Stromal cell of bone marrow (primary cell): Measurements from ENCODE around the gene ERBB4.
A peak's percentile ranks its signal among the peaks of the same experiment; 100 is the strongest.
"Not testable (repeated sequence)": the region's sequence is repeated elsewhere in the genome, so short reads cannot be mapped to it uniquely, and the experiment has no call there.

Experiments used
- DNase-seq: peaks from one replicate; pipeline ENCODE4 v3.0.0-alpha.2; 2012; ENCODE audit warnings: low read depth

Gene ERBB4

DNA sequence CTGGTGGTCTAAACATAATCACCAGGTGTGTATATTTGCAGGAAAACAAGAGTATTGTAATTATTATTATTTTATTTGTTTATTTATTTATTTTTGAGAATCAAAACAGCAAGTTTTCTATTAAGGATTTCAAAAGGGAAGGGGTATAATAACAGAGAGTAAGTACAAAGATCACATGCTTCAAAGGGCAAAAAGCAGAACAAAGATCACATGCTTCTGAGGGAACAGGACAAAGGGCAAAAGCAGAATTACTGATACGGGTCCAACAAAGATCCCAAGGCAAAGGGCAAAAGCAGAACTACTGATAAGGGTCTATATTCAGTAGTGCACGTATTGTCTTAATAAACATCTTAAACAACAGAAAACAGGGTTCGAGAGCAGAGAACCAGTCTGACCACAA lies 528.3 kb downstream of the ERBB4 start:
- not testable (repeated sequence) for DNase-seq

DNA sequence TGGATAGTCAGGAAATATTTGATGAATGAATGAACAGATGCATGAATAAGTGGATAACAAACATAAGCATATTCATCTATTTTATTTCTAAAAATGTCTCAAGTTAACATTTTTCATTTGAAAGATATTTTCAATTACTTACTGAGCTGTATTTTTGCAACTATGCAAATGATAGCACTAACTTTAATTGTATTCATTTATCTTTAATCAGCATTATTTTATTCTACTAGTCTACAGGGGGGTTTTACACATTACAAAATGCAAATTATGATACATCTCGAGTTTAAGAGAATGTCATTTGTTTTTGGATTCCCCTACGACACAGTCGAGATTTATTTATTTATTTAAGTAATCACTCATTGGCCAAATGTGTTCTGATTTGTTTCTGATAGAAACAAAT lies 530.6 kb downstream of the ERBB4 start:
- no peak for DNase-seq

DNA sequence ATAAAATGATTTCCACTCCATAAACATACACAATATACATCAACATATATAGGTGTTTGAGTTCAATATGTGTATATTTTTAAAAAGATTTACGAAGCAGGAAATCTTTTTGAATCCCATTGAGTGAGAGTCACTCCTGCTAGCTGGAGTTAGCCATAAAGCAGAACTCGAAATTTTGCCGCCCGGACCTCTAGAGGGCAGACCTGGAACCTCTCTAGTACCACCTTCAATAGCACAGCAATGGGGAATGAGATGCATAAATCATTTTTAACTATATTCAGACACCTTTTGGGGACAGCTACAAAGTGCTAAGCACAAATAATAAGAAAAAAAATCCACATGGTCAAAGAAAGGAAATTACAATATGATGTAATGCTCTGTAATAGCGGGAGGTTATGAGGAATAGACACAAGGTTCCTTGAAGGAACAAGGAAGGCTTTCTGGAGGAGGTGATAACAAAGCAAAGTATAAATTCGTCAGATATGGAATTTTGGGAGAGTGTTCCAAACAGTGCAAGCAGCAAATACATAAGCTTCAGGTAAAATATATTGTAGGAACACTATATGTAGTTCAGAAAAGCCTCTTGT lies 533.4 kb downstream of the ERBB4 start:
- no peak for DNase-seq

DNA sequence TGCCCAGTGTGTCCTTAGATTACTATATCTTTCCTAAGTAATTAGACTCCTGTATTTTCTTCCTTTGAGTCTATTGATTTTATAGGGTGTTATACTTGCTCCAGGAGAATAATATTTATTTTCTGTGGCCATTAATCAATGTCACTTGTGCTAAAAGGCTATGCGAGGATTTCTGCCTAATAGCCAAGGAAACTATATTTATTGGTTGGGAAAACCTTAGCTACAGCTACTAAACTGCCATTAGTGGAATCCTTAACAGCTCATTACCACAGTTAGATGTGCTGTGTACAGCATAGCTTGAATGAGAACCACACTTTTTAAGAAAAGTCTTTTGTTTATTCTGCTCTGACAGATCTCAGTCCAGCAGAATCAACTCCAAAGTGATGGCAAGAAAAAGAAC lies 537.3 kb downstream of the ERBB4 start:
- no peak for DNase-seq

DNA sequence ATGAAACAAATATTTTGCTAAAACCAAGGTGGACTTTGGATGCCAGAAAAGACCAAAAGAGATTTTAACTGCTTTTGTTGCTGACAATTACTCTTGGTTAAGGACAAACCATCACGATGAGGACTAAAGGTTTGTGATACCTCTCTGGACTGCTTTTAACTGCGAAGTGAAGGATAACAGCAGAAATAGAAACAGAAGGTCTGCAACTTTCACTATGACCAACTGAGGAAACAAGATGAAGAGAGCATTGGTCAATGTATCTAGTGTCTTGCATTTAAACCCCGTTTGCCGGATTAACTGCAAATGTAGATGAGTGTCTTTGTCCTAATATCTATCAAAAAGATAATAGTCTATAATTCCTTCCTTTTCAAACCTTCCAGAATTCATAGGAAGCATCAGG lies 541.7 kb downstream of the ERBB4 start:
- no peak for DNase-seq

DNA sequence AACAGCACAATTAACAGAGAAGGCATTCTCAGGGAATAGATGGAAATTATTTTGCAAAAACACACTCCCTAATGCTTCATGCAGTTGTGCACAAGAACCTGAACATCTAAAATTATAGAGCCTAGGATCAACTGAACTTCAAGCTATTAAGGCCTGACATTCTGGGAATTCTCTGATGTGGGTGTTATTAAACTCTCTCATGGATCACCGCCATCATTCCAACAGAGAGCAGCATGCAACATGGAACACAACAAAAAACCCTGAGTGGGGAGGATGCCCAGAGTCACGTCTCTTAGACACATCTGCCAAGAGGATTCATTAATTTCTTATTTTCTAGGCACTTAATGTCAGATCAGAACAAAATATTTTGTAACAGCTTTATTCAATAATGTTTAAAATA lies 543.8 kb downstream of the ERBB4 start:
- DNase-seq: no peak

DNA sequence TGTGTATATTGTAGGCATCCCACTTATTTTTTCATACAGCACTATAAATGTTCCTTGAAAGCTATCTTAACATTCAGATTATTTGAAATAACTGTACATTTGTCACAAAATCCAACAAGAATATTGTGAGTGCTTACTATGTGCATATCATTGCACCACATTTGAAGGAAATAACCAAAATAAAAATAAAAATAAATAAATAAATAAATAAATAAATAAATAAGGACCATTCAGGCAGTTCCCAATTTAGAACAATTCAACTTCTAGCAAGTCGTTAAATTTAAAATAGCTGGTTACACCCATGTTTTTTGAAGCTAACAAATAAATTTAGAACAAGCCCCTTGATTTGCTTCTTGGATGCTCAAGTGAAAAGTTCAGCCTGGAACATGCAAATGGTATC lies 548.3 kb downstream of the ERBB4 start:
- DNase-seq: no peak

DNA sequence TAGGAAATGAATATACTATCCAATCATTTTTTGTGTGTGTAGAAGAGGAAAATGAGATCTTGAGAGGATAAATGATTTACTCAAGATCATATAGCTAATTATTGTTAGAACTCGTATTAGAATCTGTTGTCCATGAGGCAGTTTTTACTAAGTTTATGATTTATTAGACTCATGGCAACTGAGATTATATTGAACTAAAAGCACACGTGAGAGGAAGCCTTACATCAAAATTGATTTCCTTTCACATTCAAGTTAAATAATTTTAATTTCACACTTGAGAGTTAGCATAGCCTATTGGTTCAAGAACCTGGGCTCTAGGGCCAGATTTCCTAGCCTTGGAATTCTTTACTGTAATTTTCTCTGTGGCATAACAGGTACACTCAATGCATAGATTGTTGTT lies 552.3 kb downstream of the ERBB4 start:
- no peak for DNase-seq

DNA sequence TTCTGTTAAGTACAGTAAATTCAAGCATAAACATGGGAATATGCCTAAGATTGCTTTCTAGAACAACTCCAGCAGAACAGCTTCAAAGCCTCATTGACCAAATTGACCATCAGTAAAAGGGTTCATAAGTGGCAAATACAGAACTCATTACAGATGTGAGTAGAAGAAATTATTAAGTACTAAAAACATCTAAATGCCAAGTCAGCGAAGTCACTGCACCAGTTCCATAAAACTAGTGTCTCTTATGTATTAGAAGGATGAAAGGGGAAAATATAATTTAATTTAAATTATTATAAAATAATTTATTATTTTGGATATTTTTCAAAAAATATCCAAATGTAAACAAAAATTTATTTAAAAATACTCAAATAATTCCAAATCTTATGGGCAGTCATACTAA lies 553.2 kb downstream of the ERBB4 start:
- DNase-seq: no peak

DNA sequence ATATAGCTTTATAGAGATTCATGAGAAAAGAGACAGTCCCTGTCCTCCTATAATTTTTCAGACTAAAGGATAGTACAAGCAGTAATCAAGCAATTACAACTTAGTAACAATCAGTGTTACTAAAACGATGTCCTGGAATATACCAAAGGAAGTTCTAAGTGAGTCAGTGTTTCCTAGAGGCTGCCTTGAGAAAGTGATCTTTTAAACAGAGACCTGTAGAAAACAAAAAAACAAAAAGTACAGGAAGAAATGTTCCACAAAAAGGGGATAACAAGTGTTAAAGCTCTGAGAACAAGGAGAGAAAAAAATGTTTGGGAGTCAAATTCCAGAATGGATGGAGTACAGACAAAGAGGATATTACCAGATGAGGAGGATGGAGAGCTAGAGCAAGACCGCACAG lies 556.4 kb downstream of the ERBB4 start:
- peak; percentile 6 for DNase-seq

DNA sequence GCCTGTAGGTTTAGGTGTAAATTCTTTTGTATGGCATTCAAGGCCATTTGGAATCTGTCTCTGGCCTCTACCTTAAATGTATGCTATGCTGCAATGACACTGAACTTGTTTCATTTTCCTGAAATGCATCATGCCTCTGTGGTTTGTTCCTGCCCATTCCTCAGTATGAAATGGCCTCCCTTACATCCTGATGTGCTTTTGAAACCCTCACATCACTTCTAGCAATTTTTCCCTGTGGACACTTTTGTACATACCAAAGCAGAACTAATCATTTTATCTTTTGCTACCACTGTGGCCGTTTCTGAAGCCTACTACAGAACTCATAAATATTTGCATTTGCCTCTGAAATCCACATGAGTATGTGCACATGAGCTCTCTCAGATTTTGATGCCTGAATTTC lies 557.2 kb downstream of the ERBB4 start:
- no peak for DNase-seq

DNA sequence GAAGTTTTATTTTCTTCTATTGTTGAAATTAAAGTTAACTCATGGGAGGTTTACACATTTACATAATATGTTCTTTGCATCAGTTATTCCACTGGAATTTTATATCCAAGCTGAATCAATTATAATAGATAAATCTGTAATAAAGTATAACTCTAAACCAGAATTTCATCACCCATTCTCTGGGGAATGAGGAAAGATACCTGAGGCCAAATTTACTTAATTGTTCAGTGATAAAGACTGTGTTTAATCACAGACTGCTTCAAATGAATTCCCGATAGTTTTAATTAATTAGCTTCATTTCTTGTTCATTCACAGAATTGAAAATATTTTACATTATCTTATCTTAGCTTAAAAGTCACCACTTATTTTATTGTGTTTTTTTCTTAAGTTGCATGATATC lies 562.5 kb downstream of the ERBB4 start:
- DNase-seq: no peak

DNA sequence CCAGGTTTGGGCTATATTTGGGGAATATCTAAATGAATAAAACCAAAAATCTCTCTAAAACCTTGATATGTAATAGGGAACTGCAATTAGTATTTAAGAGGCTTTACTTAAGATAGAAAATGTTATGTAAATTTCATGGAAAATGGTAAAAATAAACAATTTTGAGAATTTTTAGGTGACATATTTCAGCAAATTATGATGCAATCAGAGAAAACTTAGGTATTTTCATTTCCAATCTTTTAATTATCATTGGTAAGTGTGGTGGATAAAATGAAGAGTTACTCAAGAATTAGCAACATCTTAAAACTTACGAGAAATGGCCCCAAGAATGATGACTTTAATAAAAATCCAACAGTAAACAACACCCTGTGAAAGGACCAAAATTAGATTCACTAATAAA lies 571.4 kb downstream of the ERBB4 start:
- DNase-seq: no peak

DNA sequence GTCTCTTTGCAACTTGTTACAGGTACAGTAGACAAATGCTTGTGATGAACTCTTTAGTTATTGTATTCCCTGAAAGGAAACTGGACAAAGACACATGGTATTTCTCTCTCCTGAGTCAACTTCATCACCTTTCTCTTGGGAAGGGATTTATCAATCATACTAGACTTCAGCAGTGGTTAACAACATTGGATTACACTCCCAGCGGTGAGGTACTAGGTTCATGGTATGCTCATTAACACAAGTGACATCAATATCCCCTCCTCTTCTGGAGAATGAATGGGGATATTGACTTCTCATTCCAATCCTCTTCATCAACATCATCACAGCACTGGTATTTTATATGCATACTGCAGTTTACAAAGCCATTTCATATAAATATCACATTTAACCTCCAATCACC lies 574.6 kb downstream of the ERBB4 start:
- no peak for DNase-seq

DNA sequence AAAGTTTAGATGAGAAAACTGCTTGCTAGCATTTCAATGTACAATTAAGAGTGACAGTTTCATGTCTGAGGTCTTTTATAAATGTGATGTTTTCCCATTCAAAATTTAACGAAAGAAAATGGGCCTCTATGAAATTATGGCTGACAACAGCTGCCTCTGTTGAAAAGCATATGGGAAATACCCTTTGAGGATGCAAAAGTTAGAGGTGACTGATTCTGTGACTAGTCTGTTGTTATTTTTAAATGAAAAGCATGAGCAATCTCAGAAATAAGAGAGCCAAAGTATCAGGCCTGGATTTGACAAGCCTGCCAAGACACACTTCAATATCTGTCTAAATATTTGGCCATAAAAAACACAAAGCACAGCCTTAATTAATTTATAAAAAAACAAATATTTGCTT lies 580.8 kb downstream of the ERBB4 start:
- DNase-seq: no peak

DNA sequence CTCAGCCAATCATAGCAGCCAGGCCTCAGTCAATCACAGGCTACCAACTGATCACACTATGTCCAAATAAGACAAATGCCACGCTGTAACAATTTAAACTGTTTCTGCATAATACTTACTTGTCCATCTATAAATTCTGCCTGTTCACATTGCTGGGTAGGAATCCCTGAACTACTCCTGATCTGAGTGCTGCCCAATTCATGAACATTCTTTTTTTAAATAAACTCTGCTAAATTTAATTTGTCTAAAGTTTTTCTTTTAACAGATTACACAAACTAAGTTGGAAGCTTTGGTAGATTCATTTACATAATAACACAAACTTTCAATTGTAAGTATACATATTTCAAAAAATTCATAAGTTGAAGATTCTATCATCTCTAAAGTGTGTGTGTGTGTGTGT lies 583.0 kb downstream of the ERBB4 start:
- DNase-seq: no peak

DNA sequence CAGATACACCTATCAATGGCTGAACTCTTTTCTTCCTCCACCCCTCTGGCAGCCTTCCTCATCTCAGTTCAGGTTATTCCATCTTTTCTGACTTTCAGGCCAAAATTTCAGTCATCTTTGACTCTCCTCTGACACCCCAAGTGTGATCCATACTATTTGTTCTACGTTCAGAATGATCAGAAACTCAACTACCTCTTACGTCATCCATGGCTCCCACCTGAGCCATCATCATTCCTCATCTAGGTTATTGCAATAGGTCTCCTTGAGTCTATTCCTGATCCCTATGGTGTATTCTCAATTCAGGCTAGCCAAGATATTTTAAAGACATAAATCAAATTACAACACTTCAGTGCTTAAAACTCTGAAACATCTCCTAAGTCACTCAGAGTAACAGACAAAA lies 589.7 kb downstream of the ERBB4 start:
- no peak for DNase-seq

DNA sequence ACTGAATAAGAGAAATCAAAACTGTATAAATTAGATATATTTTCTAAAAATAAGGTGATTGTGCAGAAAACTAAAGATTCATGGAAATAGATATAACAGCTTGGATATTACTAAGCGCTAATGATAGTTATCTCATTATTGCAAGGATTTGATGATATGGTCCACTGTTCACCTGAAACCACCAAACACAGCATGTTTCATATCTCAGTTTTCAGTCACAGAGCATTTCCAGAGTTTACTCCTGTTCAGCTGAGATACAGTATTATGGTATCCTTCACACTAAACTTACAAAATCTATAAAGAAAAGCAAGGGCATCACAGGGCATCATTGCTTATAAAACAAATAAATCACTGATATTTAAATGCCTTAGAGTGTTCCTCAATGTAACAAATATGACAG lies 591.6 kb downstream of the ERBB4 start:
- no peak for DNase-seq

DNA sequence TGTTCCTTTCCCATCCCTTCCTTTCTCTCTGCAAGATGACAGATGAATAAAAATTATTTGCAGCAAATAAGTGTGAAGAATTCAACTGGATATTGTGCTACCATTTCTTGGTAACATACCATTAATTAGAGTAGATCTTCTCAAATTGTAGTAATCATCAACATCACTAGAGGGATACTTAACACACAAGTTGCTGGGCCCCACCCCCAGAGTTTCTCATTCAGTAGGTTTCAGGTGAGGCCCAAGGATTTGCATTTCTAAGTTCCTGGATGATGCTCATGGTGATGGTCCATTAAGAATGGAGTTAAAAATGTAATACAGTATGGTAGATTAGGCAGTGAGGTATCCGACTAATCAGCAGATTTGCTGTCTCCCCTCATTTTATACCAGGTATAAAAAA lies 594.0 kb downstream of the ERBB4 start:
- no peak for DNase-seq

DNA sequence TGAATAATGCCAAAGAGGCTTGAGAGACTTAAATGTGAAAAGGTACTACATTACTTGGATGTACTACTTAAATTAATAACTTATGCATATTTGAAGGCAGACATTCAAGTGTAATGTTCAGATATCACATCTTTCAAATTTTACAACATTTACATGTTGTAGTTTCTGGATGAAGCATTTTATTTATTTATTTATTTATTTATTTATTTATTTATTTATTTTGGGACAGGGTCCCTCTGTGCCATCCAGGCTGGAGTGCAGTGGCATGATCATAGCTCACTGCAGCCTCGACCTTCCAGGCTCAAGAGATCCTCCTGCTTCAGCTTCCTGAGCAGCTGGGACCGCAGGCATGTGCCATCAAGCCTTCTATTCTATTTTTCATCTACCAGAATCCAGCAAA lies 596.4 kb downstream of the ERBB4 start:
- no peak for DNase-seq

DNA sequence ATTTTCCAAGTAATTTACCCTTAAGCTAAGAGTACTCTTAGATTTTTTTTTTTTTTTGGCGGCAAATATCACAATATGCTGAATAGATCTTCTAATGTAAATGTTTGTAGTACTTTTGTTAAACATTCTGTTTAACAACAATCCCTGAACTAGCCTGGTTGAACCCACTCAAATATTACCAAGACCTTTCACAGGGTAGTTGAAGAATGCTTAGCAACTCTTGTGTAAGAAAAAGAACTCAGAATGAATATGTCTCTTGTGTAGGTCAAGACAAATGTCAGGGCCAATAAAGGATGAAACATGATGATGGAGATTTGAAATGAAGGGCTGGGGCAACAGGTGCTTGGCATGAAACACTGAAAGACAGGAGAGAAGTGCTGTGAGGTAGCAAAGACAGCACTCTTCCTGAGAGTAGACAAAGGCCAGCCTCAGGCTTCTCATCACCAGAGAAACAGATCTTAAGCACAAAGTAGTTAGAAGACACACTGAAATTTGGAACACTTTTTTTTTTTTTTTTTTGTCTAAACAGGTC lies 597.3 kb downstream of the ERBB4 start:
- DNase-seq: no peak

DNA sequence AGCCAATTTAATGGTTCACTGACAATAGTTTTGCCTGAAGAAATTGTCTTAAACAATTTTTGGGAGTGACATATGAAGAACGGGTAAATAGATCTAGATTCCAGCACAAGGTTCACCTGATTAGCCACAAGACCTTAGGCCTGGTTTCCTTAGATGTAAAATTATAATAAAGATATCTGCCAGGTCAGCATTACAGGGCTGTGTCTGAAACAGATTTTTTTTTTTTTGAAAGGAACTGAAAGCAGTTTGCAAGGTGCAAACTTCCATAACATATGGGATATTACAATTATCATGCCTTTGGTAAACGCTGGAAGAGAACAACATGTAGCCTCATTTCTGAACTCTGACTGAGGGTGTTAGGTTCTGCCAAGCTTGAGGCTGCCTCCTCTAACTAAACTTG lies 599.4 kb downstream of the ERBB4 start:
- DNase-seq: no peak

DNA sequence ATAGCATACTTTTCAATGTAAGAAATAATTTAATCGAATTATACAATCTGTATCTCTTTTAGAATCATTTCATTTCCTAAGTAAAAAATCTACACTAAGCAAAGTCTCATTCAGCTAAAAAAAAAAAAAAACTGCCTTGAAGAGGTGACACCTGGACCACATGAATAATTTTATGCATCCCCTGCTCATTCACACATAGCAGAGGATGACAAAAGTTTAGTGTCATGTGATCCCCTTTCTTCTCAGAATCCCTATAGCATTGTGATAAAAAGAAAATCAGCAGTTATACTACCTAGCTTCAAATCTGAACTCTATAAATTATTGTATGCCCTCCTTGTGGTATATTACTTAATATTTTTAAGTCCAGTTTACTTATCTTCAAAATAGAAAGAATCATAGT lies 603.8 kb downstream of the ERBB4 start:
- DNase-seq: no peak

DNA sequence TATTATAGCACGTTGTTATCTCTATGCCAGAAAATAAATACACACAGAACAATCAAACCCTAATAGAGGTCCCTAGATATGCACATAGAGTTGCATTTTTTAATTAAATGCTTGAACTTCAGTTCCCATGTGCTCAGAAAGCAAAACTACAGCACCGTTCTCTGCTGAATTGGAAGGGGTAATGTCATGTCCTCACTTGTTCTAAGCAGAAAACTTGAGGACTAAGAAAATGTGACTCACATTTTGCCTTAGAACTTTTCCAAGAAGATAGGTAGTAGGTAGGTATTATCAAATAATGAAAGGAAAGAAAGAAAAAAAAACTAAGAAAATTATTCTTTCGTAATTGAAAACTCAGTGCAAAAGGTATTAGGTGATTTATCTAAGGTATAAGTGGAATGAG lies 607.3 kb downstream of the ERBB4 start:
- DNase-seq: no peak

DNA sequence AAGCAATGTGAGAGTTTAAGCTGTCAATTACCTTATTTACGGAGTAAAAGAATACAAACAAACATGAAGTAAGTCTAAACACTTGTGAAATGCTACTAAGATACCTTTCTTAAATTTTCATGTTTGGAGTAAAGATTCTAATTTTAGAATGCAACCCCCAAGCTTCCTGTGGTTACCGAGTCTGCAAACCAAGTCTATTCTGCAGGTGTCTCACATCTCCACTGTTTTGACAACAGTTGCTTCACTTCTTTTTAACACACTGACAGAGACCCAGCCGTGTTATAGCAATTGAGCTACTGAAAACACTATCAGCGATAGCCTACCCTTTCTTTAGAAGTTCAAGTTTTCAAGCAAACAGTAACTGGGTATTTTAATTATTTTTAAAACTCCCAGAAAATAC lies 608.3 kb downstream of the ERBB4 start:
- no peak for DNase-seq
